Mesenteric fat pad (tissue), 1 donor: ENCODE data around the gene ZDHHC15. TPM values are rescaled to one million over a fixed set of nuclear protein-coding genes. Genes with fewer than 3 reads are reported as not detected.
"Not testable (repeated sequence)": the region's sequence is repeated elsewhere in the genome, so short reads cannot be mapped to it uniquely, and the experiment has no call there.

Source experiments
- DNase-seq: peaks from one replicate; pipeline ENCODE4 v3.0.0-alpha.2; 2020; ENCODE audit warnings: low spot score
- long read RNA-seq: library from polyadenylated mRNA; unstranded; transcript quantifications from one replicate; pipeline ENCODE4 v2.0.0, GENCODE V29; 2020
- total RNA-seq: library from RNA; stranded (reverse); fragmentation: NEBNext Ultra II Directional; extraction: Animal tissue kit (Norgen Biotek cat#: 25700); gene quantifications from one replicate; pipeline ENCODE4 v1.2.1, GENCODE V29; 2021
- donor health status: DM: yes; HTN: yes; CAD: no.

Gene ZDHHC15
- total RNA-seq: 0.77 TPM
- long read RNA-seq, partial matches to known transcripts: 0 of 1 reads
- long read RNA-seq, other reads (novel, unspliced or antisense): 1 of 1 reads

GRCh38 chrX:75522565-75523431 is at the start of gene ZDHHC15:
Gene ZDHHC15 (minus strand): TSS chrX:75523037. CDS start chrX:75523024, 13 bp downstream.
- DNase-seq: peak; percentile 90

- not testable (repeated sequence) for DNase-seq
These were observed 37.7 kb upstream of the ZDHHC15 start for GRCh38 chrX:75560544-75560943.

GRCh38 chrX:75547783-75548182 is 24.9 kb upstream of the ZDHHC15 start:
- no peak for DNase-seq

GRCh38 chrX:75546724-75547511 is 24.1 kb upstream of the ZDHHC15 start:
- DNase-seq: no peak

- no peak for DNase-seq
These were observed 21.9 kb upstream of the ZDHHC15 start for GRCh38 chrX:75544786-75545185.

GRCh38 chrX:75483933-75484332 is 38.9 kb downstream of the ZDHHC15 start:
- DNase-seq: no peak

- DNase-seq: not testable (repeated sequence)
These were observed 61.1 kb downstream of the ZDHHC15 start for GRCh38 chrX:75461780-75462179.

GRCh38 chrX:75421688-75422230 is 101.1 kb downstream of the ZDHHC15 start:
- DNase-seq: no peak

GRCh38 chrX:75407153-75407552 is 115.7 kb downstream of the ZDHHC15 start:
- not testable (repeated sequence) for DNase-seq

- no peak for DNase-seq
These were observed 132.4 kb downstream of the ZDHHC15 start for GRCh38 chrX:75390470-75390869.

- no peak for DNase-seq
These were observed 153.1 kb downstream of the ZDHHC15 start for GRCh38 chrX:75369721-75370120.

- no peak for DNase-seq
These were observed 156.0 kb downstream of the ZDHHC15 start for GRCh38 chrX:75366861-75367260.

GRCh38 chrX:75365243-75365975 is 157.4 kb downstream of the ZDHHC15 start:
- DNase-seq: no peak

GRCh38 chrX:75361788-75362187 is 161.0 kb downstream of the ZDHHC15 start:
- DNase-seq: no peak

- not testable (repeated sequence) for DNase-seq
These were observed 174.2 kb downstream of the ZDHHC15 start for GRCh38 chrX:75348601-75349000.

GRCh38 chrX:75337525-75337924 is 185.3 kb downstream of the ZDHHC15 start:
- no peak for DNase-seq

- DNase-seq: no peak
These were observed 187.7 kb downstream of the ZDHHC15 start for GRCh38 chrX:75335127-75335458.

GRCh38 chrX:75334407-75335126 is 188.3 kb downstream of the ZDHHC15 start:
- DNase-seq: not testable (repeated sequence)

GRCh38 chrX:75327607-75328006 is 195.2 kb downstream of the ZDHHC15 start:
- DNase-seq: no peak
